H1 (cell line): ENCODE measurements around the gene ZSCAN30. TPM values are rescaled to one million over a fixed set of nuclear protein-coding genes. Genes with fewer than 3 reads are reported as not detected.

Source experiments
- ASH2L ChIP-seq: fragments of 200-600, 300-600 bp; sonication (generic); IDR thresholded peaks from one replicate; pipeline ENCODE4 v1.7.1; 2017; ENCODE audit warnings: low read length
- ATF2 ChIP-seq: IDR thresholded peaks from 2 replicates; pipeline ENCODE4 v1.6.1; 2012; ENCODE audit warnings: low read length, inconsistent platforms
- ATF3 ChIP-seq: IDR thresholded peaks from 2 replicates; pipeline ENCODE4 v1.6.1; 2011; ENCODE audit warnings: low read depth, mild to moderate bottlenecking, low read length; ENCODE audit not compliant: insufficient read depth
- CHD1 ChIP-seq: IDR thresholded peaks from 2 replicates; pipeline ENCODE4 v1.6.1; 2012; ENCODE audit warnings: low read depth, low read length, improper control_type of control experiment
- KDM1A ChIP-seq: fragments of 200-600, 300-600 bp; sonication (generic); IDR thresholded peaks from 2 replicates; pipeline ENCODE4 v1.7.1; 2016; ENCODE audit warnings: mild to moderate bottlenecking, low read length, borderline replicate concordance
- POLR2AphosphoS5 ChIP-seq: IDR thresholded peaks from 2 replicates; pipeline ENCODE4 v1.6.1; 2011; ENCODE audit warnings: low read depth, low read length
- SIX5 ChIP-seq: IDR thresholded peaks from 2 replicates; pipeline ENCODE4 v1.6.1; 2011; ENCODE audit warnings: mild to moderate bottlenecking, low read depth, low read length
- polyA plus RNA-seq, 7 experiments: library from polyadenylated mRNA; depleted of rRNA in 3 of 7; stranded (reverse) in 5 of 7; unstranded in 2 of 7; fragments of >200 nt in 5 of 7; fragments of 200-250 nt in 2 of 7; gene quantifications; 1 replicate in 5 of 7; 2 replicates in 1 of 7; 4 replicates in 1 of 7; pipeline versions ENCODE4 v1.2.1 to v1.2.3, GENCODE V29; 2011 to 2013; ENCODE audit warnings: missing spikeins in 2 of 7, mixed read lengths in 2 of 7
- total RNA-seq: library from RNA; stranded (reverse); fragmentation: NEBNext Ultra II Directional; extraction: Animal tissue kit (Norgen Biotek cat#: 25700); gene quantifications from 2 replicates; pipeline ENCODE4 v1.2.1, GENCODE V29; 2021

Gene ZSCAN30
- total and polyA plus RNA-seq, 2 of the 8 experiments (the other 6 are each of a cell fraction or from before 2014, with no cell fraction given): 4.4 to 10.3 TPM

GRCh38 chr18:35201256-35201931, 88.6 kb downstream of the ZSCAN30 start (continued):
- TF ChIP-seq CHD1: no peak
- no peak for TF ChIP-seq ATF3
- TF ChIP-seq SIX5: no peak
- no peak for TF ChIP-seq ASH2L
- TF ChIP-seq POLR2AphosphoS5: no peak
- TF ChIP-seq KDM1A: no peak
- no peak for TF ChIP-seq ATF2

Other genes with a start within 250 kb of the ZSCAN30 start
- 30.9 and 32.6 TPM in 2 replicates for gene MAPRE2, start 248.8 kb downstream of the ZSCAN30 start, total RNA-seq
- gene MAPRE2, start 248.8 kb downstream of the ZSCAN30 start, polyA plus RNA-seq (2011; rRNA removed): 24.2 and 33.1 TPM in 2 replicates
- 38.9 and 39.5 TPM in 2 replicates for gene ZNF397, start 49.2 kb downstream of the ZSCAN30 start, total RNA-seq
- gene ZNF397, start 49.2 kb downstream of the ZSCAN30 start, polyA plus RNA-seq (2011; rRNA removed): 9.0 and 9.8 TPM in 2 replicates
- 56.9 and 60.1 TPM in 2 replicates for gene ZNF24, start 54.2 kb upstream of the ZSCAN30 start, total RNA-seq
- 7.3 and 12.5 TPM in 2 replicates for gene ZNF24, start 54.2 kb upstream of the ZSCAN30 start, polyA plus RNA-seq (2011; rRNA removed)
- 0.74 and 0.94 TPM in 2 replicates for gene ZNF396, start 87.1 kb upstream of the ZSCAN30 start, total RNA-seq
- 0.25 and 0.44 TPM in 2 replicates for gene ZNF396, start 87.1 kb upstream of the ZSCAN30 start, polyA plus RNA-seq (2011; rRNA removed)
- gene INO80C, start 207.7 kb upstream of the ZSCAN30 start, total RNA-seq: 46.5 and 48.9 TPM in 2 replicates
- gene INO80C, start 207.7 kb upstream of the ZSCAN30 start, polyA plus RNA-seq (2011; rRNA removed): 27.8 and 30.1 TPM in 2 replicates